K562 (cell line): ENCODE measurements around the gene TAF10. TPM values are rescaled to one million over a fixed set of nuclear protein-coding genes. Genes with fewer than 3 reads are reported as not detected.
A peak's percentile ranks its signal among the peaks of the same experiment; 100 is the strongest.

Source experiments
- ATAC-seq: fragments of 200-7000 bp; cut with Tn5 transposase; 3 replicates; pipeline ENCODE4 v1.9.1; 2020; ENCODE audit warnings: moderate library complexity
- BruUV-seq: library from RNA; stranded (reverse); fragments of 400-500 nt; replicated peaks from 2 replicates; lab custom pipeline; 2021; lab: Mats Ljungman, UMichigan
- CTCF ChIA-PET: fragments of 300-600 bp; formaldehyde crosslinking; extraction: SDS; loops from one replicate; lab custom pipeline; 2021; ENCODE audit warnings: low intra/inter-chr PET ratio; lab: Yijun Ruan, JAX
- POLR2A ChIA-PET: fragments of 300-600, 350-650 bp; sonication (Branson Sonifier 250); formaldehyde crosslinking; extraction: SDS; loops from one replicate; lab custom pipeline; 2021; ENCODE audit warnings: antibody characterized with exemption, inconsistent platforms; lab: Yijun Ruan, JAX
- DNase-seq, 4 experiments: peaks; one replicate each; pipeline versions ENCODE4 v3.0.0 to v3.0.0-alpha.2; 2011 to 2018; ENCODE audit warnings: low spot score in 3 of 4, mixed read lengths in 3 of 4; ENCODE audit errors: extremely low read depth in 1 of 4
- FAIRE-seq: peaks from 2 replicates; lab custom pipeline; 2011; peaks lifted over from hg19 to GRCh38; lab: Jason Lieb, UNC
- H2AFZ ChIP-seq: 2 replicates; pipeline ENCODE4 v1.6.0; 2011; ENCODE audit warnings: low read depth, low read length, control low read depth, inconsistent platforms
- H3K27ac ChIP-seq: fragments of 200-600 bp; 3 replicates; pipeline ENCODE4 v1.8.0; 2011; ENCODE audit warnings: low read depth, mild to moderate bottlenecking, control low read depth, inconsistent platforms, low read length, moderate library complexity, mixed read lengths; ENCODE audit errors: extremely low read depth
- H3K27me3 ChIP-seq, 2 experiments: fragments of 300-600 bp in 1 of 2; 2 replicates in 1 of 2; 3 replicates in 1 of 2; pipeline versions ENCODE4 v1.6.0 to v1.8.0; 2011; ENCODE audit warnings: inconsistent platforms in 2 of 2, low read length in 2 of 2, mild to moderate bottlenecking in 1 of 2, mixed read lengths in 1 of 2, moderate library complexity in 1 of 2; ENCODE audit not compliant: control insufficient read depth in 2 of 2, insufficient read depth in 2 of 2
- H3K36me3 ChIP-seq: fragments of 300-600 bp; 3 replicates; pipeline ENCODE4 v1.8.0; 2011; ENCODE audit warnings: mild to moderate bottlenecking, low read length, inconsistent platforms; ENCODE audit not compliant: control insufficient read depth, insufficient read depth
- H3K4me1 ChIP-seq, 2 experiments: fragments of 200-600 bp in 1 of 2; replicated peaks in 1 of 2; 2 replicates in 1 of 2; 3 replicates in 1 of 2; pipeline versions ENCODE4 v1.5.1 to v1.8.0; 2011; ENCODE audit warnings: inconsistent platforms in 2 of 2, low read length in 2 of 2, mild to moderate bottlenecking in 1 of 2, mixed read lengths in 1 of 2, moderate library complexity in 1 of 2; ENCODE audit not compliant: control insufficient read depth in 2 of 2, insufficient read depth in 2 of 2
- H3K4me2 ChIP-seq: 2 replicates; pipeline ENCODE4 v1.6.1; 2011; ENCODE audit warnings: low read length, control low read depth, inconsistent platforms, mixed read lengths; ENCODE audit not compliant: insufficient read depth
- H3K4me3 ChIP-seq: fragments of 200-600 bp; sonication (generic), shearing (Covaris generic); 2 replicates; pipeline ENCODE4 v1.5.1; 2016; ENCODE audit warnings: control low read depth, inconsistent platforms
- H3K79me2 ChIP-seq: fragments of 200-600 bp; 3 replicates; pipeline ENCODE4 v1.8.0; 2011; ENCODE audit warnings: low read length, inconsistent platforms; ENCODE audit not compliant: control insufficient read depth, insufficient read depth
- H3K9ac ChIP-seq, 2 experiments: 2 replicates each; pipeline versions ENCODE4 v1.6.0 to v1.6.1; 2011; ENCODE audit warnings: low read depth in 2 of 2, low read length in 2 of 2, control low read depth in 1 of 2, inconsistent platforms in 1 of 2, mild to moderate bottlenecking in 1 of 2, mixed read lengths in 1 of 2; ENCODE audit not compliant: insufficient read depth in 1 of 2
- H3K9me1 ChIP-seq: one replicate; pipeline ENCODE4 v1.6.0; 2011; ENCODE audit warnings: inconsistent platforms, mild to moderate bottlenecking, low read length, moderate library complexity; ENCODE audit not compliant: control insufficient read depth, insufficient read depth
- H3K9me3 ChIP-seq: replicated peaks from 2 replicates; pipeline ENCODE4 v1.5.1; 2011; ENCODE audit warnings: low read depth, low read length, inconsistent platforms; ENCODE audit not compliant: control insufficient read depth, insufficient read depth
- H4K20me1 ChIP-seq: replicated peaks from 2 replicates; pipeline ENCODE4 v1.6.1; 2011; ENCODE audit warnings: low read length, inconsistent platforms, mixed read lengths; ENCODE audit not compliant: control insufficient read depth, insufficient read depth
- LEF1 ChIP-seq: fragments of 450-650 bp; IDR thresholded peaks from 2 replicates; pipeline ENCODE4 v1.6.1; 2016; ENCODE audit warnings: mild to moderate bottlenecking
- ZBTB33 ChIP-seq: sonication (generic); formaldehyde crosslinking; IDR thresholded peaks from 2 replicates; pipeline ENCODE4 v1.8.1; 2023; ENCODE audit warnings: mild to moderate bottlenecking, missing genetic modification reagents
- WGBS: fragments of 100-300 bp; shearing (Covaris generic); methylation state at CpG from one replicate; pipeline ENCODE4 v1.1.6; 2016; ENCODE audit warnings: low coverage, mixed read lengths; ENCODE audit not compliant: insufficient coverage; ENCODE audit errors: missing lambda C conversion rate; 5-methylcytosine and 5-hydroxymethylcytosine counted together
- in situ Hi-C: fragments of 300-500 bp; cut with MboI; formaldehyde crosslinking; loops from 4 replicates; pipeline ENCODE4 v1.15.0; 2018; ENCODE audit warnings: inconsistent platforms, mixed read lengths
- intact Hi-C: fragments of 100-400 bp; cut with micrococcal nuclease; formaldehyde crosslinking; loops from 2 replicates; pipeline ENCODE4 v1.14.2; 2022
- polyA plus RNA-seq, 8 experiments: library from polyadenylated mRNA; depleted of rRNA in 4 of 8; stranded (reverse) in 5 of 8; unstranded in 3 of 8; fragments of >200 nt; fragmentation: Nextera tagmentation in 2 of 8; fragmentation: Illumina TruSeq in 1 of 8; extraction: Ambion mirVana in 2 of 8; extraction: Trizol in 1 of 8; gene quantifications; 2 replicates each; pipeline versions ENCODE4 v1.2.1 to v1.2.3, GENCODE V29; 2011 to 2014; ENCODE audit warnings: inconsistent platforms in 1 of 8, missing spikeins in 1 of 8
- total RNA-seq, 7 experiments: library from RNA; depleted of rRNA in 6 of 7; stranded (reverse); fragments of >200 nt in 6 of 7; fragmentation: Illumina TruSeq in 2 of 7; extraction: Trizol in 2 of 7; gene quantifications; 2 replicates each; pipeline versions ENCODE4 v1.2.1 to v1.2.3, GENCODE V29; 2011 to 2021; ENCODE audit warnings: low replicate concordance in 1 of 7

TAF10 gene
- total and polyA plus RNA-seq, 9 of the 15 experiments (the other 6 are each of a cell fraction or from before 2014, with no cell fraction given) = 19.5 to 197 (median 121) TPM

GRCh38 chr11:6629892-6630631 is 18.0 kb upstream of the TAF10 start:
- Histone ChIP-seq H3K4me1 (peaks cover 1 to 17% of the 10 kb centered on the region in 2 experiments; a peak in 3 of 5 replicates), H3K27me3 (peaks cover 3 to 21% of the 10 kb centered on the region in 2 experiments; a peak in 4 of 5 replicates), H3K9ac (no peak overlapping the region), H3K9me1 (no peaks in the 10 kb centered on the region), H3K4me2 (no peak overlapping the region), H4K20me1 (no peaks in the 10 kb centered on the region), H3K4me3 (no peak overlapping the region), H3K27ac (no peak overlapping the region), H3K9me3 (no peaks in the 10 kb centered on the region), H3K36me3 (no peaks in the 10 kb centered on the region), H3K79me2 (no peaks in the 10 kb centered on the region), H2AFZ (no peak overlapping the region)
- no peak for ATAC-seq
- intact Hi-C loops = loop anchor here (10.0 kb wide), 1 partner anchor 255 kb away; no protein-coding TSS in a partner anchor
- WGBS = 80% methylated on average over 37 of the region's 102 CpGs
- no TSS peak for BruUV-seq
- FAIRE-seq = no peak
- ChIA-PET POLR2A (interaction anchor here (2.7 kb wide), 1 partner anchor 12 kb away, joined by 13 read pairs; the partner anchor contains the start of gene TPP1), CTCF (no interaction called here)
- TF ChIP-seq LEF1 = no peak
- TF ChIP-seq ZBTB33 (CRISPR knock-in tag) = peak; percentile 52; the same call in 1 of the 2 replicates
- DNase-seq = no peak
- in situ Hi-C loops = no loop called here
